SJCRH30 (cell line): Measurements from ENCODE around the gene SPRY4. TPM values are rescaled to one million over a fixed set of nuclear protein-coding genes. Genes with fewer than 3 reads are reported as not detected.
"Not testable (repeated sequence)": the region's sequence is repeated elsewhere in the genome, so short reads cannot be mapped to it uniquely, and the experiment has no call there.

Source experiments
- DNase-seq, 2 experiments: peaks; one replicate each; pipeline ENCODE4 v3.0.0-alpha.2; 2015 to 2020
- H3K27ac ChIP-seq: fragments of 250-450 bp; sonication (Bioruptor Pico); 2 replicates; pipeline ENCODE4 v1.5.1; 2020; ENCODE audit warnings: mild to moderate bottlenecking, moderate library complexity
- H3K27me3 ChIP-seq: fragments of 250-450 bp; sonication (Bioruptor Pico); 2 replicates; pipeline ENCODE4 v1.5.1; 2020; ENCODE audit warnings: mild to moderate bottlenecking, moderate library complexity
- H3K36me3 ChIP-seq: fragments of 250-450 bp; sonication (Bioruptor Pico); 2 replicates; pipeline ENCODE4 v1.5.1; 2020; ENCODE audit warnings: mild to moderate bottlenecking, moderate library complexity
- H3K4me1 ChIP-seq: fragments of 250-450 bp; sonication (Bioruptor Pico); 2 replicates; pipeline ENCODE4 v1.5.1; 2020; ENCODE audit warnings: mild to moderate bottlenecking, moderate library complexity
- H3K4me3 ChIP-seq: fragments of 250-450 bp; sonication (Bioruptor Pico); 2 replicates; pipeline ENCODE4 v1.5.1; 2020; ENCODE audit warnings: mild to moderate bottlenecking, moderate library complexity
- H3K9me3 ChIP-seq: fragments of 250-450 bp; sonication (Bioruptor Pico); replicated peaks from 2 replicates; pipeline ENCODE4 v1.5.1; 2020; ENCODE audit warnings: mild to moderate bottlenecking, moderate library complexity
- total RNA-seq: library from RNA; depleted of rRNA; stranded (reverse); fragments of >200 nt; shearing (Covaris generic); gene quantifications from 2 replicates; pipeline ENCODE4 v1.2.3, GENCODE V29; 2014

SPRY4 gene
- total RNA-seq, 1 experiment from 2014 or later: 41.6 TPM

GRCh38 chr5:142297786-142298185 is 27.0 kb downstream of the SPRY4 start:
- H3K27me3 ChIP-seq, H3K9me3 ChIP-seq, H3K4me3 ChIP-seq, DNase-seq, H3K36me3 ChIP-seq, H3K27ac ChIP-seq: not testable (repeated sequence)
- H3K4me1 ChIP-seq: peaks cover 17% of the 10 kb centered on the region

- H3K27me3 ChIP-seq: no peaks in the 10 kb centered on the region
- H3K9me3 ChIP-seq: no peaks in the 10 kb centered on the region
- peaks cover 17% of the 10 kb centered on the region for H3K4me1 ChIP-seq
- peak overlapping the region; percentile 43 for H3K27ac ChIP-seq
- H3K4me3 ChIP-seq: no peak overlapping the region
- DNase-seq: peak; percentile 58 to 71
- H3K36me3 ChIP-seq: no peaks in the 10 kb centered on the region
Measured at GRCh38 chr5:142296914-142297417, 27.9 kb downstream of the SPRY4 start.

GRCh38 chr5:142295960-142296860 is 28.6 kb downstream of the SPRY4 start:
- peak overlapping the region; percentile 43 for H3K27ac ChIP-seq
- no peak for DNase-seq
- H3K9me3 ChIP-seq: no peaks in the 10 kb centered on the region
- H3K36me3 ChIP-seq: no peaks in the 10 kb centered on the region
- H3K27me3 ChIP-seq: no peaks in the 10 kb centered on the region
- no peak overlapping the region for H3K4me3 ChIP-seq
- H3K4me1 ChIP-seq: peaks cover 17% of the 10 kb centered on the region

GRCh38 chr5:142295084-142295758 is 29.6 kb downstream of the SPRY4 start:
- Histone ChIP-seq H3K27me3 (no peaks in the 10 kb centered on the region), H3K4me3 (no peak overlapping the region), H3K36me3 (no peaks in the 10 kb centered on the region), H3K27ac (no peak overlapping the region), H3K9me3 (no peaks in the 10 kb centered on the region), H3K4me1 (peaks cover 23% of the 10 kb centered on the region)
- DNase-seq: peak; percentile 20 to 48

GRCh38 chr5:142293486-142293885 is 31.3 kb downstream of the SPRY4 start:
- no peaks in the 10 kb centered on the region for H3K27me3 ChIP-seq
- no peaks in the 10 kb centered on the region for H3K9me3 ChIP-seq
- H3K36me3 ChIP-seq: no peaks in the 10 kb centered on the region
- H3K4me1 ChIP-seq: peaks cover 23% of the 10 kb centered on the region
- DNase-seq: no peak
- H3K27ac ChIP-seq: no peak overlapping the region
- no peak overlapping the region for H3K4me3 ChIP-seq

GRCh38 chr5:142292808-142293207 is 32.0 kb downstream of the SPRY4 start:
- Histone ChIP-seq H3K4me1 (peaks cover 23% of the 10 kb centered on the region), H3K36me3 (no peaks in the 10 kb centered on the region), H3K27me3 (no peaks in the 10 kb centered on the region), H3K9me3 (no peaks in the 10 kb centered on the region), H3K4me3 (no peak overlapping the region), H3K27ac (no peak overlapping the region)
- DNase-seq: no peak

GRCh38 chr5:142292249-142292648 is 32.6 kb downstream of the SPRY4 start:
- no peak overlapping the region for H3K4me3 ChIP-seq
- DNase-seq: no peak
- H3K9me3 ChIP-seq: no peaks in the 10 kb centered on the region
- no peak overlapping the region for H3K27ac ChIP-seq
- H3K4me1 ChIP-seq: peaks cover 19% of the 10 kb centered on the region
- no peaks in the 10 kb centered on the region for H3K36me3 ChIP-seq
- no peaks in the 10 kb centered on the region for H3K27me3 ChIP-seq

GRCh38 chr5:142290577-142291299 is 34.1 kb downstream of the SPRY4 start:
- Histone ChIP-seq H3K4me3 (no peak overlapping the region), H3K9me3 (no peaks in the 10 kb centered on the region), H3K27me3 (no peaks in the 10 kb centered on the region), H3K4me1 (peaks cover 6% of the 10 kb centered on the region), H3K36me3 (no peaks in the 10 kb centered on the region), H3K27ac (no peak overlapping the region)
- peak in 1 of 2 experiments; percentile 45 for DNase-seq

GRCh38 chr5:142289708-142290576 is 34.9 kb downstream of the SPRY4 start:
- Histone ChIP-seq H3K9me3 (no peaks in the 10 kb centered on the region), H3K27ac (no peak overlapping the region), H3K27me3 (no peaks in the 10 kb centered on the region), H3K36me3 (no peaks in the 10 kb centered on the region), H3K4me3 (no peak overlapping the region), H3K4me1 (peaks cover 6% of the 10 kb centered on the region)
- DNase-seq: no peak

GRCh38 chr5:142287973-142288313 is 36.9 kb downstream of the SPRY4 start:
- peaks cover 6% of the 10 kb centered on the region for H3K4me1 ChIP-seq
- DNase-seq: no peak

GRCh38 chr5:142287096-142287972 is 37.5 kb downstream of the SPRY4 start:
- Histone ChIP-seq H3K4me1 (peaks cover 6% of the 10 kb centered on the region), H3K27me3 (no peaks in the 10 kb centered on the region), H3K4me3 (no peak overlapping the region), H3K27ac (no peak overlapping the region), H3K36me3 (no peaks in the 10 kb centered on the region), H3K9me3 (no peaks in the 10 kb centered on the region)
- peak in 1 of 2 experiments; percentile 40 for DNase-seq

More at GRCh38 chr5:142287973-142288313, 36.9 kb downstream of the SPRY4 start:
- no peak overlapping the region for H3K4me3 ChIP-seq
- no peak overlapping the region for H3K27ac ChIP-seq
- no peaks in the 10 kb centered on the region for H3K36me3 ChIP-seq
- H3K9me3 ChIP-seq: no peaks in the 10 kb centered on the region
- no peaks in the 10 kb centered on the region for H3K27me3 ChIP-seq

GRCh38 chr5:142286111-142286510 is 38.7 kb downstream of the SPRY4 start:
- Histone ChIP-seq H3K27me3 (no peaks in the 10 kb centered on the region), H3K36me3 (no peaks in the 10 kb centered on the region), H3K27ac (no peak overlapping the region), H3K4me1 (peaks cover 6% of the 10 kb centered on the region), H3K9me3 (no peaks in the 10 kb centered on the region), H3K4me3 (no peak overlapping the region)
- no peak for DNase-seq

- Histone ChIP-seq H3K4me3 (no peak overlapping the region), H3K27me3 (no peaks in the 10 kb centered on the region), H3K9me3 (no peaks in the 10 kb centered on the region), H3K4me1 (peaks cover 6% of the 10 kb centered on the region), H3K36me3 (no peaks in the 10 kb centered on the region), H3K27ac (no peak overlapping the region)
- no peak for DNase-seq
Measured at GRCh38 chr5:142283304-142283703, 41.5 kb downstream of the SPRY4 start.
